Kasumi-1 (cell line): ENCODE measurements around the gene FCGBP.
"Not testable (repeated sequence)": the region's sequence is repeated elsewhere in the genome, so short reads cannot be mapped to it uniquely, and the experiment has no call there.

Experiments
- DNase-seq, 2 experiments: peaks; one replicate each; lab custom pipeline; 2025; lab: John Stamatoyannopoulos, UW

FCGBP gene

DNA sequence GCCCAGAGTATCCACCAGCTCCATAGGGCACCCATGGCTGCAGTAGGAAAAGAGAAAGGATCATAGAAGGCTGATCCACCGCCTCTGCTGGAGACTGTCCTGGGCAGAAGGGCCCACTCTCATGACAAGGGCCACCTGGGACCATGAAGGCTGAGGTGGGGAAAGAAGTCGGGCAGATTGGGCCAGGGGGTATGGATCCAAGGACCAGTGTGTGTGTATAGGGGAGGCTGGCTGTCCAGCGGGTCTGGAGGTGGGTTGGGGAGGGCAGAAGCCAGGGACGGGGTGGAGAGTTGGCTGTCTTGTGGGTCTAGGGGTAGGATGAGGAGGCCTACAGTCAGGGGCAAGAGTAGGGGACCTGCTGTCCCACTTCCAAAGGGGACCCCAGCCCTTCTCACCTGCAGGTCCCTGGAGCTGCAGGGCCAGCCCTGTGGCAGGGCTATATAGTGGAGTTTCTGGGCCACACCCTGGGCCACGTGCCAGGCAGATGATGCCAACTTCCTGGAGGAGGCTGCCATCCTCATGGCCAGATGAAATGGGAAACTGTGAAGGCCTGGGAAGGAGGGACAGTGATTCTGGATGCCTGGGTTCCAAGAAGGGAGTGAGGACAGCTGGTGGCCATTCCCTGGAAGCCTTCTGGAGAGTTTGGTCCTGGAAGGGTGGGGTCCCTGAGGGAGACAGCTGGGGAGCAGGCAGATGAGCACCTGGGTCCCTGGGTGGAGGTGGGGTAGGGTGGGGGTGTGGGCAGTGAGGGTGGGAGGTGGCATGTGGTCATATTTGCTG lies at the start of gene FCGBP:
Gene FCGBP (minus strand): TSS at position 51 of the 780 bp plus-strand sequence.
- no peak for DNase-seq

DNA sequence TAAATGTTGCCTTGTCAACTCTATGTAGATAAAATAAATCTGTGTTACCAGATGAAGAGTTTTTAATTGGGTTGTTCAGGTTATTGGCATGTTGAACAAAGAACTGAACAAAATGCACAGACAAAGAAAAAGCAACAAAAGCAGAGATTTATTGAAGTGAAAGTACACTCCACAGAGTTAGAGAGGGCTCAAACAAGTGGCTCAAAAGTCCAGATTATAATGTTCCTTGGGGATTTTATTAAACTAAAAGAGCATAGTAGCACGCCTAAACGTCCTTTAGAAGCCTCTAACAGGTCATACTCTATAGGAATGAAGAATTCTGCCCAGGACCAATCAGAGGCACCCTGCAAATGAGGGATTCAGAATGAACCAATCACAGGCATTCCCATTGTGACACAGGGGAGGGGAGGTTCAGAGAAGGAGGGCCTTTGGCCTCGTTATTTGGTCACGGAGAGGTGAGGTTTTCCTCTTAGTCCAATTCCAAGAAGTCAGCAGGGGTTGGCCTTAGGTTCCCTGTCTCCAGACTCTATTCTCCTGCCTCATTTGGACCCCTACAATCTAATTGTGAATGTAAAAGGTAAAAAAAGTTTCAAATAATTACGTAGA lies 49.4 kb upstream of the FCGBP start:
- DNase-seq, result no peak

- DNase-seq, result no peak
These were observed 48.4 kb upstream of the FCGBP start for GRCh38 chr19:39982883-39983282.

DNA sequence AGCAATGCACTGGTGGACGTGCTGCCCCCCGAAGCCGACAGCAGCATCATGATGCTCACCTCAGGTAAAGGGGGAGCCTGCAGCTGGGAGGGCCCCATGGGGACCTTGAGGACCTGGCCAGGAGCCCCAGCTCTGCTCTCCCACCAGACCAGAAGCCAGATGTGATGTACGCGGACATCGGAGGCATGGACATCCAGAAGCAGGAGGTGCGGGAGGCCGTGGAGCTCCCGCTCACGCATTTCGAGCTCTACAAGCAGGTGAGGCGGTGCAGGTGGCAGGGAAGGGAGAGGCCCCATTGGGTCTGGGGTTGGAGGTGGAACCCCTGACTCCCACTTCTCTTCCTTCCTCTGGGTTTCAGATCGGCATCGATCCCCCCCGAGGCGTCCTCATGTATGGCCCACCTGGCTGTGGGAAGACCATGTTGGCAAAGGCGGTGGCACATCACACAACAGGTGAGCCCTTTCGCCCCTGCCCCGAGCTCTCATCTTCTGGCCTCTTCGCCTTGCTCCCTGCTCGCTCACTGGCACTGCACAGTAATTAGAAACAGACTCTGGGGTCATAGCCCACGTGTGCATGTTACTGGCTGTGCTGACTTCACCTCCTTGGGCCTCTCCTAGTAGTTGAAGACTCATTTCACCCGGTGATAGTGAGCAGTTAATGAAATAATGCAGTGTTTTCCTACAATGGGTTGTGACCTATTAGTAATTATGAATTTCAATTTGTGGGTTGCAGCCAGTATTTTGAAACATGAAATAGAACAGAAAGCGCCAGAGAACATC lies 40.1 kb upstream of the FCGBP start:
- no peak for DNase-seq

DNA sequence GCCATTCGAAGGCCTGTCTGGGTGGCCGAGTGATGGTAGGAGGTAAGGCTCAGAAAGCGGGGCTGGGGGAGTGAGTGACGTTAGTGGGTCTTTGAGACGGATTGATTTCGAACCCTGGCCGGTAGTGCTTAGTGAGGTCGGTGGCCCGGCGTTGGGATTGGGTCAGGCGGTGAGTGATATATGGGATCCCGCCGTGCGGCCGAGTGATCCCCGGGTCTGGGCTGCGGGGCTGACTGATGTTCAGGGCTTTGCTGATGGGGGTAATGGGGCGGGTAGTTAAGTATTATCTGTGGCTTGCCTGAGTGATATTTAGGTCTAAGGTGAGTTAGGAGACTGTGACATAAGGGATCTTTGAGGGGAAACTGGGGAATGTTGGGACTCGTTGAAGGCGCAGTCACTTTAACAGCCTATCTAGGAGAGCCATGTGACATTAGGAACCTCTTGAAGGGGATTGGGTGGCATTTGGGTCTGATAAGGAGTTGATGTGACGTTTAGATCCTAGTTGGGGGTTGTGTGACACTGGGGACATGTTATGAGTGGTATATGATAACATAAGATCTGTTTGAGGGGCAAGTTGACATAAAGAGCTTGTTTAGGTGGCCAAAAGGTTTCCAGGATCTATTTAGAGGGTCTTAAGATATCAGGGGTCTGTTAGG lies 37.1 kb upstream of the FCGBP start:
- DNase-seq, result peak in 1 of 2 experiments; percentile 19

DNA sequence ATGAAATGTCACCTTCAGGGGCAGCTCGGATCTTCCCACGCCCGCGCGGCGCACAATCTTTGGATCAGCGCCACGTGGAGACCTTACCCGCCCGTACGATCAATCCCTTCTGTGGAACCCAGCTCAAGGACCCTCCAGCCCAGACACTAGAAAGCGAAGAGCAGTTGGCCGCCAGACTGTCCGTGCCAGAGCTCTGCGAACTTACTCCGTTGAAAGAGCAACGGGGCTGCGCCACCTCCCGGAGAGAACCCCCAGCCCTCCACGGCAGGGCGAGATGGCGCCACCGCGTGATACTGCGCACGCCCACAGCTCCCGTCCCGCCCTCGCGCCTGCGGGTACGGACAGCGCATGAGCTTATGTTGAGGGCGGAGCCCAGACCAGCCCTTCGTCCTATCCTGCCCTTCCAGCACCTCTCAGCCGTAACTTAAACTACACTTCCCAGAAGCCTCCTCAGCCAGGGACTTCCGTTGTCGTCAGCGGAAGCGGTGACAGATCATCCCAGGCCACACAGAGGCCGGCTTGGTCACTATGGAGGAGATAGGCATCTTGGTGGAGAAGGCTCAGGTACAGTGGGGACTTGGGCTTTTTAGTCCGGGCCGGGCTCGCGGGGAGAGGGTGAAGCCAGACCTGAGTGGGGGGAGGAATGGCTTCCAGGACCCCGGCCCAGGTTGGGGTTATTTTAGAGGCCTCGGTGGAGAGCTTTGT lies 36.4 kb upstream of the FCGBP start, which contains the start of gene PSMC4:
Gene PSMC4 (plus strand): TSS at position 491 of the 705 bp plus-strand sequence. CDS start 38 bp downstream, at position 529.
- DNase-seq, result peak; percentile 98 to 99

- peak in 1 of 2 experiments; percentile 82 for DNase-seq
These were observed 35.9 kb upstream of the FCGBP start for GRCh38 chr19:39970425-39970674.

GRCh38 chr19:39969681-39970424 lies 35.4 kb upstream of the FCGBP start:
- no peak for DNase-seq

- DNase-seq, result no peak
These were observed 34.8 kb upstream of the FCGBP start for GRCh38 chr19:39969266-39969665.

- no peak for DNase-seq
These were observed 34.4 kb upstream of the FCGBP start for GRCh38 chr19:39968789-39969188.

GRCh38 chr19:39967561-39967960 lies 33.1 kb upstream of the FCGBP start:
- no peak for DNase-seq

GRCh38 chr19:39966617-39967016 lies 32.2 kb upstream of the FCGBP start:
- DNase-seq, result no peak

GRCh38 chr19:39963898-39964297 lies 29.5 kb upstream of the FCGBP start:
- no peak for DNase-seq

DNA sequence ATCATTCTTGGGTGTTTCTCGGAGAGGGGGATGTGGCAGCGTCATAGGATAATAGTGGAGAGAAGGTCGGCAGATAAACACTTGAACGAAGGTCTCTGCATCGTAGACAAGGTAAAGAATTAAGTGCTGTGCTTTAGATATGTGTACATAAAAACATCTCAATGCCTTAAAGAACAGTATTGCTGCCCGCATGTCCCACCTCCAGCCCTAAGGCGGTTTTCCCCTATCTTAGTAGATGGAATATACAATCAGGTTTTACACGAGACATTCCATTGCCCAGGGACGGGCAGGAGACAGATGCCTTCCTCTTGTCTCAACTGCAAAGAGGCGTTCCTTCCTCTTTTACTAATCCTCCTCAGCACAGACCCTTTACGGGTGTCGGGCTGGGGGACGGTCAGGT lies 25.0 kb upstream of the FCGBP start:
- DNase-seq, result not testable (repeated sequence)

- DNase-seq, result not testable (repeated sequence)
These were observed 24.5 kb upstream of the FCGBP start for GRCh38 chr19:39958942-39959341.

- DNase-seq, result not testable (repeated sequence)
These were observed 23.5 kb upstream of the FCGBP start for GRCh38 chr19:39957886-39958285.

DNA sequence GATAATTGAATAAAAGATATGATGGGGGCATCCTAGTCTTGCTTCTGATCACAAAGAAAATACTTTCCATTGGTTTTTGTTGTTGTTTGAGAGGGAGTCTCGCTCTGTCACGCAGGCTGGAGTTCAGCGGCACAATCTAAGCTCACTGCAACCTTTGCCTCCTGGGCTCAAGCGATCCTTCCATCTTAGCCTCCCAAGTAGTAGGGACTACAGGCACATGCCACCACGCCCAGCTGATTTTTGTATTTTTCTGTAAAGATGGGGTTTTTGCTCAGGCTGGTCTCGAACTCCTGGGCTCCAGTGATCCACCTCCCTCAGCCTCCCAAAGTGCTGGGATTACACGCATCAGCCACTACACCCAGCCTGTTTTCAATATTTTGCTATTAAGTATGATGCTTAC lies 19.5 kb upstream of the FCGBP start:
- no peak for DNase-seq

- peak; percentile 13 to 18 for DNase-seq
These were observed 17.3 kb upstream of the FCGBP start for GRCh38 chr19:39951686-39952085.

- DNase-seq, result no peak
These were observed 16.7 kb upstream of the FCGBP start for GRCh38 chr19:39951065-39951650.

DNA sequence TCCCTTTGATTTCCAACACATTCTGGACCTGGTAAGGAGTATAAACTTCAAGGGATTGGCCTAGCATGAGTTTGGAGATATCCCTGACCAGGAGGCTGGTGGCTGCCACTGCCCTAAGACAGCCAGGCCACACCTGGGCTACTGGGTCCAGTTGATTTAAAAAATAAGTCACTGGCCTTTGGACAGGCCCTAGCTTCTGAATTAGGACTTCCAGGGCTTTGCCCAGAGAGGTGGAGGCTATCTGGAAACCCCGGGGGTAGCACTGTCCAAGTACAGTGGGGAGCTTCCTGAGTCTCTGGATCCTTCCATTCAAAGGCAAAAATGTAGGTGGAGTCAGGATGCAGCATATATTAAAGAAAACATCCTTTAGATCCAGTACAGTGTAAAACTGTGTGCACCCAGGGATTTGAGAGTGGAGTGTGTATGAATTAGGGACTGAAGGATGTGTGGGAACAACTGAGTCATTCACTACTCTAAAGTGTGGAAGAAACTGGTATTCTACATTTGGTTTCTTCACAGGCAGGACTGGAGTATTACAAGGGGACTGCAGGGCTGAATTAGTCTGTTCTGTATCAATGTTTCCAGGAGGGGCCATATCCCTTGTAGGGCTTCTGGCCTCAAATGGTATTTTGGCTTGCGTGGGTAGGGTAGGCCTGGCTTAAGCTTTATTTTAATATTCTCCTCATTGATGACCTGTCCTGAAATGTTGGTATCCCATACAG lies 14.8 kb upstream of the FCGBP start:
- DNase-seq, result no peak
